ENCODE results near the gene TEX48. TPM values are rescaled to one million over a fixed set of nuclear protein-coding genes. Genes with fewer than 3 reads are reported as not detected.

Gene TEX48
- total RNA-seq, 4 donors from 2014 or later, result not detected

GRCh38 chr9:114689813-114690212, 7.8 kb upstream of the TEX48 start:
- no peak for ATAC-seq (ENCODE audit: low FRiP score)
- TF ChIP-seq, protein P1, sequence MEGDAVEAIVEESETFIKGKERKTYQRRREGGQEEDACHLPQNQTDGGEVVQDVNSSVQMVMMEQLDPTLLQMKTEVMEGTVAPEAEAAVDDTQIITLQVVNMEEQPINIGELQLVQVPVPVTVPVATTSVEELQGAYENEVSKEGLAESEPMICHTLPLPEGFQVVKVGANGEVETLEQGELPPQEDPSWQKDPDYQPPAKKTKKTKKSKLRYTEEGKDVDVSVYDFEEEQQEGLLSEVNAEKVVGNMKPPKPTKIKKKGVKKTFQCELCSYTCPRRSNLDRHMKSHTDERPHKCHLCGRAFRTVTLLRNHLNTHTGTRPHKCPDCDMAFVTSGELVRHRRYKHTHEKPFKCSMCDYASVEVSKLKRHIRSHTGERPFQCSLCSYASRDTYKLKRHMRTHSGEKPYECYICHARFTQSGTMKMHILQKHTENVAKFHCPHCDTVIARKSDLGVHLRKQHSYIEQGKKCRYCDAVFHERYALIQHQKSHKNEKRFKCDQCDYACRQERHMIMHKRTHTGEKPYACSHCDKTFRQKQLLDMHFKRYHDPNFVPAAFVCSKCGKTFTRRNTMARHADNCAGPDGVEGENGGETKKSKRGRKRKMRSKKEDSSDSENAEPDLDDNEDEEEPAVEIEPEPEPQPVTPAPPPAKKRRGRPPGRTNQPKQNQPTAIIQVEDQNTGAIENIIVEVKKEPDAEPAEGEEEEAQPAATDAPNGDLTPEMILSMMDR (IDR thresholded peaks at IDR 0.05), result no peak
- no peak for DNase-seq (ENCODE audit: low spot score)

- DNase-seq (ENCODE audit: low spot score) (no peak), ATAC-seq (ENCODE audit: low FRiP score) (no peak)
- TF ChIP-seq, protein P1 (IDR thresholded peaks at IDR 0.05), result no peak
Measured at GRCh38 chr9:114688909-114689610, 7.1 kb upstream of the TEX48 start.

DNA sequence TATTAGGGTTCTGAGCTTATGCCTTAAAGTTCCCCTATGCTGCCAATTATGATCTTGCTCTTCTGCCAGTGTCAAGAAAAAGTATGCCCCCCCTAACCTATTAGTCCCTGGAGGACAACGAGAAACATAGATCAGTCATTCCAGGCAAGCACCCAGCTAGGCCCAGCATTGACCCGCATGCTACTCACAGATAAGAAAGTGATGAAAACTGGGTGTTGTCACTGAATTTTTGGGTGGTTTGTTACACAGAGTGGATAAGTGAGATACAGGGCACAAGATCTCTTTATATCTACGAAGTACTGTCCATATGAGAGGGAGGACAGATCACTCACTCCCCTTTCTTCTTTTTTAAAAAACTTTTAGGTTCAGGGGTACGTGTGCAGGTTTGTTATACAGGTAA, 6.4 kb upstream of the TEX48 start:
- no peak for DNase-seq (ENCODE audit: low spot score)
- TF ChIP-seq, protein P1 (IDR thresholded peaks at IDR 0.05), result no peak
- no peak for ATAC-seq (ENCODE audit: low FRiP score)

DNA sequence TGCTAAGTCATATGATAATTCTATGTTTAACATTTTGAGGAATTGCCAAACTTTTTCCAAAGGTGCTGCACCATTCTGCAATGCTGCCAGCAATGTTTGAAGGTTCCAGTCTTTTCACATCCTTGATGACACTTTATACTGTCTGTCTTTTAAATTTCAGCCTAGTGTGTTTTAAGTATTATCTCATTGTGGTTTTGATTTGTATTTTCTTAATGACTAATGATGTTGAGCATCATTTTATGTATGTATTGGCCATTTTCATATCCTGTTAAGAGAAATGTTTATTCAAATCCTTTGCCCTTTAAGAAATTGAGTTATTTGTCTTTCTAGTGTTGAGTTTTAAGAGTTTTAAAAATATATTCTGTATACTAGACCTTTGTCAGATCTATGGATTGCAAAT, 5.0 kb upstream of the TEX48 start:
- TF ChIP-seq, protein P1 (IDR thresholded peaks at IDR 0.05), result no peak
- no peak for ATAC-seq (ENCODE audit: low FRiP score)
- no peak for DNase-seq (ENCODE audit: low spot score)

GRCh38 chr9:114685951-114686350, 4.0 kb upstream of the TEX48 start:
- TF ChIP-seq, protein P1 (IDR thresholded peaks at IDR 0.05), result no peak
- DNase-seq (ENCODE audit: low spot score) (no peak), ATAC-seq (ENCODE audit: low FRiP score) (no peak)

GRCh38 chr9:114684036-114684435, 2.0 kb upstream of the TEX48 start:
- TF ChIP-seq, protein P1 (IDR thresholded peaks at IDR 0.05), result no peak
- DNase-seq (ENCODE audit: low spot score) (no peak), ATAC-seq (ENCODE audit: low FRiP score) (no peak)

- no peak for DNase-seq (ENCODE audit: low spot score)
- no peak for ATAC-seq (ENCODE audit: low FRiP score)
- TF ChIP-seq, protein P1 (IDR thresholded peaks at IDR 0.05), result no peak
Measured at GRCh38 chr9:114682846-114683245, 854 bp upstream of the TEX48 start.

Data from omental fat pad (tissue), 4 donors.